ENCODE measurements around the gene FOXJ2.

DNA sequence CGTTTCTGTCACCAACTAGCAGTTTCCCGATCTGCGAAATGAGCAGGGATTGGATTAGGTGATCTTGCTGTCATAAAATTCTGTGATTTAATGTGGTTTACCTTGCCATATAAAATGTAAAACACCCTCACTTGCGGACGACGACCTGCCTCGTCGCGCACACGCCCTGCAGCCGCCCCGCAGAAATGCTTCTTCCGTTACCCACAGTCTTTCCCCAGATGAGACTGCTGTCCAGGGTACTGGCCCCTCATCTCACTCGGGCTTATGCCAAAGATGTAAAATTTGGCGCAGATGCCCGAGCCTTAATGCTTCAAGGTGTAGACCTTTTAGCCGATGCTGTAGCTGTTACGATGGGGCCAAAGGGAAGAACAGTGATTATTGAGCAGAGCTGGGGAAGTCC lies 17.7 kb upstream of the FOXJ2 start:
- TF ChIP-seq POLR2AphosphoS5 (IDR thresholded peaks at IDR 0.05; ENCODE audit: borderline replicate concordance, low read depth, low read length) (no peak), EZH2 (IDR thresholded peaks at IDR 0.05) (no peak)

Measured in SK-N-MC (cell line).